GM19238 (cell line): ENCODE data around the gene REXO5.
"Not testable (repeated sequence)": the region's sequence is repeated elsewhere in the genome, so short reads cannot be mapped to it uniquely, and the experiment has no call there.

Source experiments
- DNase-seq: peaks from one replicate; pipeline ENCODE4 v3.0.0; 2011; ENCODE audit warnings: low spot score; ENCODE audit not compliant: insufficient read length

The REXO5 gene, protein sequence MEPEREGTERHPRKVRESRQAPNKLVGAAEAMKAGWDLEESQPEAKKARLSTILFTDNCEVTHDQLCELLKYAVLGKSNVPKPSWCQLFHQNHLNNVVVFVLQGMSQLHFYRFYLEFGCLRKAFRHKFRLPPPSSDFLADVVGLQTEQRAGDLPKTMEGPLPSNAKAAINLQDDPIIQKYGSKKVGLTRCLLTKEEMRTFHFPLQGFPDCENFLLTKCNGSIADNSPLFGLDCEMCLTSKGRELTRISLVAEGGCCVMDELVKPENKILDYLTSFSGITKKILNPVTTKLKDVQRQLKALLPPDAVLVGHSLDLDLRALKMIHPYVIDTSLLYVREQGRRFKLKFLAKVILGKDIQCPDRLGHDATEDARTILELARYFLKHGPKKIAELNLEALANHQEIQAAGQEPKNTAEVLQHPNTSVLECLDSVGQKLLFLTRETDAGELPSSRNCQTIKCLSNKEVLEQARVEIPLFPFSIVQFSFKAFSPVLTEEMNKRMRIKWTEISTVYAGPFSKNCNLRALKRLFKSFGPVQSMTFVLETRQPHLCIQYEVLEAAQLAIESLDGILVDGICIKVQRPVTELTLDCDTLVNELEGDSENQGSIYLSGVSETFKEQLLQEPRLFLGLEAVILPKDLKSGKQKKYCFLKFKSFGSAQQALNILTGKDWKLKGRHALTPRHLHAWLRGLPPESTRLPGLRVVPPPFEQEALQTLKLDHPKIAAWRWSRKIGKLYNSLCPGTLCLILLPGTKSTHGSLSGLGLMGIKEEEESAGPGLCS

DNA sequence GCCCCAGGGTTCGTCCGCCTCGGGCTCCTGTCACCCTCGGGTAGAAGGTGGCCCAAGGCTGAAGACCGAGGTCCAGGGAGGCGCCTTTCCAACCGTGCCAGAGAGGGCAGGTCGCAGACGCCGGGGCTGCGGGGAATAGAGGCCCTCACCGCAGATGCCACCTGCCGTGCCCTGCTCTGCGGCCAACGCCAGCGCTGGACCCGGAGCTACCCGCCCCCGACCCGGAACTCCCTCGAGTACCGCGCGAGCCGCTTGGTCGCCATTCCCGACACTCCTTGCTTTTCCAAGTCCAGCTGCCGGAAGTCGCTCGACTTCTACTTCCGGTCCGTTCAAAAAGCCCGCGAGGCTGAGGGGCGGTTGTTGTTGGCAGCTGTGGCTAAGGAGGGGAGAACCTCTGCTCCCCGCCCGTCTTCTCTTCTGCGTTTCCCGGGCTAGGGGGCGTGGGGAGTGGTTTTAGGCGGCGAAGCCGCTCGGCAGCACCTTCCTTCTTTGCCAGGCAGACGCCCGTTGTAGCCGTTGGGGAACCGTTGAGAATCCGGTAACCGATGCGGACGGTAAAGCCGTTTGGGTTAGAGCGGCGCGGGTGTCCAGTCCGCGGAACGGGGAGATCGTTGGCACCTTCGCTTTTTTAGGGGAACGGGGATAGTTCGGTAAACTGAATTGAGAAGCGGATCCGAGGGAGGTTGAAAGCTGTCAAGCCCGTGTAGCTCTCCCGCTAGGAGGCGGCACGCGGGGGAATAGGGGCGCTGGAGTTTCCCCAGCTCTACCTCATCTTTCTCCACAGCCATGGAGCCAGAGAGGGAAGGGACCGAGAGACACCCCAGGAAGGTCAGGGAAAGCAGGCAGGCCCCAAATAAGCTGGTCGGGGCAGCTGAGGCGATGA lies at the start of gene REXO5, which contains the start of gene ERI2:
Gene REXO5 (plus strand): TSS at position 360 of the 883 bp plus-strand sequence. CDS start 427 bp downstream, at position 787.
Gene ERI2 (minus strand): TSS at position 305 of the 883 bp plus-strand sequence. CDS start 42 bp downstream, at position 263.
- peak; percentile 83 for DNase-seq

DNA sequence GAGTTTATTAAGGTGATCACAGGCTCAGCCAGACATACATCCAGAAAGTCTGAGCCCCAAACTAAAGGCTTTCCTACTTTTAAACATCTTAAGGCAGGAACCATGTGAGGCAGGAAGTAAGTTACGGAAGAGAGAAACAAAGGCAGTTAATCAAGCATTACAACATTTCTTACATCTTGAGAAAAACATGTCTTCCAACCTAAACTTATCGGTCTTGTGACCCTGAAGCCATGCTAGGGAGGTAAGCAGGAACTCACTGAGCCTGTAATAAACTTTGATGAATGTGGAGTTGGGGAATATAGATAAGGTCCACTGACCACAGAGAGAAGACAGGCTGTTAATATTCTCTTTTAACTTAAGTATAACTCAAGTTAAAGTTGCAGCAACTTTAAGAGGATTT lies 46.0 kb upstream of the REXO5 start:
- no peak for DNase-seq

DNA sequence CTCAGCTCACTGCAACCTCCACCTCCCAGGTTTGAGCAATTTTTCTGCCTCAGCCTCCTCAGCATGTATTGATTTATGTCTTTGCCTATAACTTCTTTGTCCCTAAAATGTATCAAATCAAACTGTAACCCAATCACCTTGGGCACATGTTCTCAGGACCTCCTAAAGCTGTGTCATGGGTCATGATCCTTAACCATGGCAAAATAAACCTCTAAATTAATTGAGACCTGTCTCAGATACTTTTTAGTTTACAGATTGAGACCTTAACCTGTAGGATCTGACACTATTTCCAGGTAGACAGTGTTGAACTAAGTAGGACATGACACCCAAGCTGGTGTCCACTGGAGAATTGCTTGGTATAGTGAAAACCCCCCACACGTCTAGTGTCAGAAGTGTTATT lies 45.2 kb upstream of the REXO5 start:
- DNase-seq: no peak

DNA sequence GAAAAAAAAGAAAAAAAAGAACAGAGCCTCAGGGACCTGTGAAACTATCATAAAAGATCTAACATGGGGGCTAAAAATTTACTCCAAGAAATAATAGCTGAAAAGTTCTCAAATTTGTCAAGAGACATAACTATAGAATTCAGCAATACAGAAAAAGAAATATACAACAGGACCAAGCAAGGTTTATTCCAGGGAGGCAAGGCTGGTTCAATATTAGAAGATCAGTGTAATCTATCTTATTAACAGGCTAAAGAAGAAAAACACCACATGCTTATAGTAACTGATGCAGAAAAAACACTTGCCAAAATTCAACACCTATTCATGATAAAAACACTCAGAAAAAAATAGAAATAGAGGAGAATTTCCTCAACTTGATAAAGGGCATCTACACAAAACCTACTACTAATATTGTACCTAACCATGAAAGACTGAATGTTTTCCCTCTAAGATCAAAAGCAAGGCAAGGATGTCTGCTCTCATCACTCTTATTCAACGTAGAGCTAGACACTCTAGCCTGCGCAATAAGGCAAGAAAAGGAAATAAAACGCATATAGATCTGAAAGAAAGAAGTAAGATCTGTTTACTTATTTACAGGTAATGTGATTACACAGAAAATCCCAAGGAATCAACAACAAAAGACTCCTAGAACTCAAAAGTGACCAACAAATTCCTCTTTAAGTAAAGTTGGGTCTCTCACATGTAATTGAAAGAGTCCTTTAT lies 43.8 kb upstream of the REXO5 start:
- DNase-seq: no peak

DNA sequence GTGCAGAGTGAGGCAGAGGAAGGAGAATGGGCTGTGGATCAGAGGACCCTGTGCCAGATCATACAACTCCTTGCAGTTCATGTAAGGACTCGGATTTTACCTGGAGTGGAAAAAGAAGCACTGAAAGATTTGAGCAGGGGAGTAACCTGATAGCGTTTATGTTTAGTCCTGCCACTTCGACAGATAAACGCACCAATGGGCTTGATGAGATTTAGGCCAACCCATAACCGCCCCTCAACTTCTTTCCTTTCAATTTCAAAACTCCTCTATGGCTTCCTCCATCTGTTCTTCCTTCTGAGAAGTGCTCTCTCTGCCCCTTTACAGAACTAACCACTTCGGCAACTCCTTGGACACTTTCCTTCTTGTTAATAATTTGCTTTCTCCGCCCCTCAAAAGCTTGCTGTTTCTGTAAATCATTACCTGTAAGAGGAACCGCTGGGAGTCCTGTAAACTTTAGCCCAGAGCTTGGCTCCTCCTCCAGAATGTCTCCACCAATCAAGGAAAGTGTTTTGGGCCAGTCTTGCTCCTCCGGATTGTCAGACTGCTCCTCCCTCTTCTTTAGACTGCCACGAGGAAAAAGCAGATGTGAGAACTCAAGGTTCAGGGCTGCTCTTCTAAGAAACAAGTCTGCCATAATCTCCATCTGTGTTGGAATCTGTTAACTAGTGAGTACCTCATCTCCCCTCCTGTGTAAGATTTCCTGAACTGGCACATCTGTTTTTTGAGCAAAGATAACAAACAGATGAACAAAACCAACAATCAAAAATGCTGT lies 42.7 kb upstream of the REXO5 start, which contains the start of gene ACSM3:
Gene ACSM3 (plus strand): TSS at position 554 of the 772 bp plus-strand sequence. CDS start 6,021 bp downstream, outside the sequence.
- DNase-seq: peak; percentile 79

DNA sequence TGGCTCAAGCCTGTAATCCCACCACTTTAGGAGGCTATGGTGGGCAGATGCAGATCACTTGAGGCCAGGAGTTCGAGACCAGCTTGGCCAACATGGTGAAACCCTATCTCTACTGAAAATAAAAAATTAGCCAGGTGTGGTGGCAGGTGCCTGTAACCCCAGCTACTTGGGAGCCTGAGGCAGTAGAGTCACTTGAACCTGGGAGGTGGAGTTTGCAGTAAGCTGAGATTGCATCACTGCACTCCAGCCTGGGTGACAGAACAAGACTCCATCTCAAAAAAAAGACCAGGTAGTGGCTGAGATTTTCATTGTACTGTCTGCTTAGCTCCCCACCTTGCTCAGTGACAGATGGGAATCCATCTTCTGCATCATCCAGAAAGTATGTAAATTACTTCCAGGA lies 41.9 kb upstream of the REXO5 start:
- not testable (repeated sequence) for DNase-seq

DNA sequence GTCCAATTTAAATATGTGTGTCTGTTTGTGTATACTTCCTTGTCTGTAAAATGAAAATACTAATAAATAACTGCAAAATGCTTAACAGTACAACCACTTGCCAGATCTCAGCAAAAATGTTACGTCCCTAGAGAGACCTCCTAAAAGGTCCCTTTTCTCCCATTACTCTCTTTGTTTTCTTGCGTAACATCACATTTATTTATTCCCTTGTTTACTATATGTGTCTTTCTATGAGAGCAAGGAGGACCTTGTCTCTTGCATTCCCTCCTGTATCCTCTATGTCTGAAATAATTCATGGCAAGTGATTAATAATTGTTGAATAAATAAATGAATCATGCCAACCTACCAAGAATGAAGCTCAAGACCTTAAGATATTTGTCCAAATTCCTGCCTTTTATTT lies 40.6 kb upstream of the REXO5 start:
- DNase-seq: no peak

DNA sequence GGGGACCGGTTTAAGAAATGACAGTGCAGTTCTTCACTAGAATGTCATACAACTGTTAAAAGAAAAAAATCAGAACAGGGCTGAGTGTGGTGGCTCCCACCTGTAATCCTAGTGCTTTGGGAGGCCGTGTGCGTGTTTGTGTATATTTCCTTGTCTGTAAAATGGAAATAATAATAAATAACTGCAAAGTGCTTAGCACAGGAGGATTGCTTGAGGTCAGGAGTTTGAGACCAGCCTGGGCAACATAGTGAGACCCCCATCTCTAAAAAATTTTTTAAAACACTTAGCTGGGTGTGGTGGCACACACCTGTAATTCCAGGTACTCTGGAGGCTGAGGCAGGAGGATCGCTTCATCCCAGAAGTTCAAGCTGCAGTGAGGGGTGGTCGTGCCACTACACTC lies 40.0 kb upstream of the REXO5 start:
- DNase-seq: no peak

DNA sequence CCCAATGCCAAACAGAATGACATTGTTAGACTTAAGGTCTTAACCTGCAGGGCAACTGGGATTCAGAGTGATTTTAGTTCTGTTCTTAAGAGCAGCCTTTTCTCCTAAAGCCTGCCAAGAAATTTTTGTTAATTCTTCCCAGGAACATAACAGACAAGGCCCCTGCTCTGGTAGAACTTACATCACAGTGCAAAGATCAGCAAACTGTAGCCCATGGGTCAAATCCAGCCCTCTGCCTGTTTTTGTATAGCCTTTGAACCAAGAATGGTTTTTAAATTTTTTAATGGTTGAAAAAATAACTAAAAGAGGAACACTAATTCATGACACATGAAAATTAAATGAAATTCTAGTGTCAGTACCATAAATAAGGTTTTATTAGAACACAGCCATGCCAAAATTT lies 38.8 kb upstream of the REXO5 start:
- no peak for DNase-seq

DNA sequence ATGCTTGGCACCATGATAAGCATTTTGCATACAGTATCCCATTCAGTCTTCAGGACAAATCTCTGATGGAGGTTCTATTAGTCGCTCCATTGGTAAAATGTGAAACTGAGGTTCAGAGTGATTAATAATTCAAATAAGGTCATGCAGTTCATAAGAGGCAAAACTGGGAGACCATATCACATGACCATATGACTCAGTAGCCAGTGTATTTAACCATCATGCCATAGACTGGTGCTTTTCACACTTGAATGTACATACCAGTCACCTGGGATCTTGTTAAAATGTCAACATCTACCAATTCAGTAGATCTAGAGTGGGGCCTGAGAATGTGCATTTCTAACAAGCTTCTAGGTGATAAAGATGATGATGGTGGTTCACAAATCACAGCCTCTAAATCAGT lies 38.2 kb upstream of the REXO5 start:
- no peak for DNase-seq

DNA sequence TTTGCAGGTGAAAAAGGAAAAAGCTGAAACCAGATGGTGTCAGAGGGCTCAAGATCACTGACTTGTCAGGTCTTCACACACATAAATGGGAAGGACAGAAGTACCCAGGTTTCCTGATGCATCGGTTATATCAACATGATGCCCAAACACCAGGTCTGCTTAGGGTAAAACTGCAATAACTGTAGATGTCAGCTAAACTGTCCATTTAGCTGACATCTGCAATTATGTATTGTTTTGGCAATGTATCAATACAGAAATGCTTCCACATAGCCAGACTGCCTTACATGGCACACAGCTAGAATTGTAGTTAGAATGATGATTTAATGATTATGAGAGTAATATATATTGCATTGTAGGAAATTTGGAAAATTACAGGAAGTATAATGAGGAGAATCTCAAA lies 37.5 kb upstream of the REXO5 start:
- no peak for DNase-seq

DNA sequence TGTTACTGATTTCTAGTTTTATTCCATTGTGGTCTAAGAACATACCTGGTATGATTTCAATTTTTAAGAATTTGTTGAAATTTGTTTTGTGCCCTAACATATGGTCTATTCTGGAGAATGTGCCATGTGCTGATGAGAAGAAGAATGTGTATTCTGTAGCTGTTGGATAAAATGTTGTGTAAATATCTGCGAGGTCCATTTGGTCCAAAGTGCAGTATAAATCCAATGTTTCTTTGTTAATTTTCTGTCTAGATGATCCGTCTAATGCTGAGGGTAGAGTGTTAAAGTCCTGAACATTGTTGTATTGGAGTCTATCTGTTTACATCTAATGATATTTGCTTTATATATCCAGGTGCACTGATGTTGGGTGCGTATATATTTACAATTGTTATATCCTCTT lies 32.6 kb upstream of the REXO5 start:
- no peak for DNase-seq

DNA sequence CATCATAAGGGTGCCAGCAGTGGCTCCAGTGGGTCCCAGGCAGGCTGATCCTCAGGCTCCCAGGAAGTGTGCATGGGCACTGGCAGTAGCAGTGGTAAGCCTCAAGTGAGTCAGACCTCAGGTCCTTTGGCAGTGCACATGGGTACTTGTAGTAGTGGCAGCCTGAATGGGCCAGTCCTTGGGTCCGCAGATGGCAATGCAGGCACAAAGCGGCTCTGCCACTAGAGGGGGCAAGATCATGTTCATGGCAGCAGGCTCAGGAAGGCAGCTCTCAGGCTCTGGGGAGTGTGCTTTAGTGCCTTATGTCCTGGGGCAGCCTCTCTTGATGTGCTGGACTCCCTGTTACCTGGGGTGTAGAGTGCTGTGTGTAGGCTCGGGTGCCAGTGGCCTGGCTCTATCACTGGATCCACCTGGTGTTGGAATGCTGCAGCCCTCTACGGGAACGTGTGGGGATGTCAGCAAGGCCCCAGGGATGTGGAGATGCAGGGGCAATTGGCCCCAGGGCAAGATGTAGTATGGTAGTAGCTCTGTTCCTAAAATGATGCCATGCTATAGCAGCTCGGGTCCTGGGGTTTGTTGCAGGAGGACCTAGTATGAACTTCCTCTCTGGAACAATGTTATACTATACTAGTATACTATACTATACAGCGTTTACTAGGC lies 31.5 kb upstream of the REXO5 start:
- peak; percentile 27 for DNase-seq

DNA sequence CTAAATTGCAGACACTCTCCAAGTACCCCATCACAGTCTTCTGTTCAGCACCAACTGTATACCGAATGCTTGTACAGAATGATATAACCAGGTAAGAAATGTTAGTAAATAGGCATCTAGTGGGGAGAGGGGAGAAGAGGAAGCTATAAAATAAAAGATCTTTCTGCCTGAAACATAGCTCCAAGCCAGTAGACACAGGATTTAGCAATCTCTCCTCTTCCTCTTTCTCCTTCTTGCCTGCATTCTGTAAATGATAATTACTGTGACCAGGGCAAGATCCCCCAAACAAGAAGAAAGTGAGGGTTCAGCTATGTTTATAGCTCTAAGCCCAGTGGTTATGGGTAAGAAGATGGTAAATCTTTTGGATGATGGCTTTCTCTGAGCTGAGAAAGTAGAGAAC lies 24.6 kb upstream of the REXO5 start:
- no peak for DNase-seq

DNA sequence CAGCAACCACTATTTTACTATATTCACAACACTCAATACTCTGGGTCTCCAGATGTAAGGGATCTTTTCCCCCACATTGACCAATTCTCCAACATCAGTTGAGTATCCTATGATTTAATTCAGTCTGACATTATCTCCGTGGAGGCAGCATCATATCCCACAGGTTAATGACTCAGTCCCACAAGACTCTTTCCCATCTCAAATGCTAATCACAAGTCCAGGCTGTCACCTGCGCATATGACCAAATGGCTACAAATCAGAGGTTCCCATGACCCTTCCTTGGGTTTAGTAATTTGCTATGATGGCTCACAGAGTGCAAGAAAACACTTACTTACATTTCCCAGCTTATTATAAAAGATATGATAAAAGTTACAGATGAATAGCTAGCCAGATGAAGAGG lies 23.9 kb upstream of the REXO5 start:
- DNase-seq: no peak

DNA sequence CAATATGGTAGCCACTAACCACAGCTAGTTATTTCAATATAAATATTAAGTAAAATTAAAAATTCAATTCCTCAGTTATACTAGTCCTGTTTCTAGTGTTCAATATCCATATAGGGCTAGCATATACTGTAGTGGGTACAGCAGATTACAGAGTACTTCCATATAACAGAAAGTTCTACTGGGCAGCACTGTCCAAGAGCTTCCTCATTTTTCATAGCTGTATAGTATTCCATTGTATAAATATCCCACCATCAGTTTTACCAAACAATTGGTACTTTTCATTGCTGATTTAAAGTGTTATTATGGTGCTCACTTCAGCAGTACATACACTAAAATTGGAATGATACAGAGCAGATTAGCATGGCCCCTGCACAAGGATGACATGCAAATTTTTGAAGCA lies 22.1 kb upstream of the REXO5 start:
- DNase-seq: no peak

DNA sequence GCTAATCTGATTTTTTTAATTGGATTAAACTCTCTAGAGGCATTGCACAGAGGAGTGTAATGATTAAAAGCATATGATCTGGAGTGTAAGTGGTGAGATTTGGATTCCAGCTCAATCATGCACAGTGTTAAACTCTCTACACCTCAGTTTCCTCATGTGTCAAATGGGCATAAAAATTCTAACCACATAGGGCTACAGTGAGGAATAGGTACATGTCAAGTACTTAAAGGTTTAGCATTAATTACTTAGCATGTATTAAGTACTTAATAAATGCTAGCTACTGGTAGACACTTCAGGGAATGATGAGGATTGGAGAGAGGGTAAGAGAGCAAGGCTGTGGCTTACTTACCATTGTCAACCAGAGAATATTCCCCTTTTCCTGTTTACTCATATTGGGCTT lies 17.2 kb upstream of the REXO5 start:
- no peak for DNase-seq

DNA sequence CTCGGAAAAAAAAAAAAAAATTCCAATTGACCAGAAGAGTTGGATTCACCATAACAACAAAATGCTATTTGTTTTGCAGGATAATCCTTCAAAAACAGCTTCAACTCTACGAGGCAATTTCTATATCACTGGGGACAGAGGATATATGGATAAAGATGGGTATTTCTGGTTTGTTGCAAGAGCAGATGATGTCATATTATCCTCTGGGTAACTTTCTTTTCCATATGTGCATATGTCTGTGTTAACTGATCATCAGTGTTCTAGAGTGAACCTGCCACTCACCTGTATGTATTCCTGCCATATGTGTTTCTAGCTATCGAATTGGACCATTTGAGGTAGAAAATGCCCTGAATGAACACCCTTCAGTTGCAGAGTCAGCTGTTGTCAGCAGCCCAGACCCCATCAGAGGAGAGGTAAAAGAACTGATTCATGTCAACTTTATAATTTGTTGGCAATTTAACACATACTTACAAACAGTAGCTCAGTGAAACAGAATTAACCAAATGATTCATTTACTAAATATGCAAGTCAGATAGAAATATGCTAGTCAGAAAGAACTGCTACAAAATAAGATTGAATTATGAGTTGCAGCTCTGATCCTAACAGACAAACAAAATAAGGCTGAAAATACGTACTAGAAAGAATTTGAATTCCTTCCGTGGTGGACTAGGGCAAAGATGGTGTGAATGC lies 14.3 kb upstream of the REXO5 start:
- DNase-seq: no peak

DNA sequence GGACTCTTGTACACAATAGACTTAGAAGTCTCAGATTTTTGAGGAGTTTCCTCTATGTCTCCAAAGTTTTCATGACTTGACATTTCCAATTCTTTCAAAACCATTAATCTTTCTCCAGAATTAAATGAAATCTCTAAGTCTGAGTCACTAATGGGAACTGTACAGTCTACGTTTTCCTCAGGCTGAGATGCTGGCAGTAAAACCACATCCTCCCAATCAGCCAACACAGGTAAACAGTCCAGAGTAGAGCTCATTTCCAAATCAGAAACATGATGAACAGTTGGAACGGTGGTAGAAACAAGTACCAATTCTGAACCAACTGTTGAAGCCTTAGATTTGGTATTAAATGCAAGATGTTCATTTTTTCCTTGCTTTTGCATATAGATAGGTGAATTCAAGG lies 8.0 kb upstream of the REXO5 start:
- no peak for DNase-seq
